MM.1S (cell line): Measurements from ENCODE around the gene ANKRD16.

Experiments
- EZH2phosphoT487 ChIP-seq: fragments of 300-600 bp; sonication (generic); IDR thresholded peaks from 2 replicates; pipeline ENCODE4 v1.6.1; 2018; ENCODE audit warnings: antibody characterized with exemption, low read length
- TF ChIP-seq, protein P1 (sequence below): fragments of 300-600 bp; sonication (generic); IDR thresholded peaks from 2 replicates; pipeline ENCODE4 v1.5.1; 2016; ENCODE audit warnings: antibody characterized with exemption, low read length, mixed read lengths

DNA sequence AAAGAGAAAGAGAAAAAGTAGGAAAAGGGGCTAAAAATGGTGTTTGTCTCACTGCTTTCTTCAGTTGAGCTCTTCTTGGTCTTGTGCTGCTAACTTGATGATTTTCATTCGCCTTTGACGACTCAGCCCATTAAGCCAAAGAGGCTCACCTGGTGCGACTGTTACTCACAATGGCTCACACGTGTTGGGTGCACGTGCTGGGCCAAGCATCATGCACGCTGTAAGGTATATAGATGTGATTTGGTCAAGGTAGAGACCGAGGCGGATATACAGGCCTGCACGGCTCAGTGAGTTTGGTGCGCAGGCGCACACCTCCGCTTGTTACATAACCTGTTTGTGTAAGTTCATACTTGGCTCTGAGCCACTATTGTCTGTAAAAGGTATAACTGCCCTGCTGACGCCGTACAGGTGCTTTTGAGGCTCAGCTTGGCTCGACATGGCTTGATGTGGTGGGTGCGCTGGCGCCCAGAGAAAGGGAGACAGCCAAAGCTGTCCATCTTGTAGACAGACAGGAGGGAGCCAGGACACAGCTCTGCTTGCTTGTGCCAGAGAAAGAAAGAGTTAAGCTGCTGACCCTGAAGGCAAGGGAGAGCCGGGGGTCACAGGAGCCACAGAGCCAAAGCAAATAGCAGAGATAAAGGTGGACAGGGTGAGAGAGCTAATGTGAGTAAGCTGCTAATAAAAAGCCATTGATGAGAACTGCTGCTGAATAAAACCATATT is 33.6 kb downstream of the ANKRD16 start:
- TF ChIP-seq, protein P1, sequence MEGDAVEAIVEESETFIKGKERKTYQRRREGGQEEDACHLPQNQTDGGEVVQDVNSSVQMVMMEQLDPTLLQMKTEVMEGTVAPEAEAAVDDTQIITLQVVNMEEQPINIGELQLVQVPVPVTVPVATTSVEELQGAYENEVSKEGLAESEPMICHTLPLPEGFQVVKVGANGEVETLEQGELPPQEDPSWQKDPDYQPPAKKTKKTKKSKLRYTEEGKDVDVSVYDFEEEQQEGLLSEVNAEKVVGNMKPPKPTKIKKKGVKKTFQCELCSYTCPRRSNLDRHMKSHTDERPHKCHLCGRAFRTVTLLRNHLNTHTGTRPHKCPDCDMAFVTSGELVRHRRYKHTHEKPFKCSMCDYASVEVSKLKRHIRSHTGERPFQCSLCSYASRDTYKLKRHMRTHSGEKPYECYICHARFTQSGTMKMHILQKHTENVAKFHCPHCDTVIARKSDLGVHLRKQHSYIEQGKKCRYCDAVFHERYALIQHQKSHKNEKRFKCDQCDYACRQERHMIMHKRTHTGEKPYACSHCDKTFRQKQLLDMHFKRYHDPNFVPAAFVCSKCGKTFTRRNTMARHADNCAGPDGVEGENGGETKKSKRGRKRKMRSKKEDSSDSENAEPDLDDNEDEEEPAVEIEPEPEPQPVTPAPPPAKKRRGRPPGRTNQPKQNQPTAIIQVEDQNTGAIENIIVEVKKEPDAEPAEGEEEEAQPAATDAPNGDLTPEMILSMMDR, result no peak
- no peak for TF ChIP-seq EZH2phosphoT487
